K562 (cell line): Measurements from ENCODE around the gene ARID3C. TPM values are rescaled to one million over a fixed set of nuclear protein-coding genes. Genes with fewer than 3 reads are reported as not detected.

ENCODE experiments used
- CHCHD3 ChIP-seq: fragments of 250-450 bp; sonication (Bioruptor Pico); IDR thresholded peaks from 2 replicates; pipeline ENCODE4 v2.1.2; 2022; ENCODE audit warnings: mild to moderate bottlenecking
- EP400 ChIP-seq: fragments of 450-650 bp; IDR thresholded peaks from 2 replicates; pipeline ENCODE4 v1.6.1; 2017; ENCODE audit warnings: antibody characterized with exemption, mild to moderate bottlenecking, moderate library complexity
- FOS ChIP-seq: IDR thresholded peaks from 3 replicates; pipeline ENCODE4 v1.6.1; 2011; ENCODE audit not compliant: insufficient read length; ENCODE audit errors: extremely low read depth
- GTF2A2 ChIP-seq: IDR thresholded peaks from 2 replicates; pipeline ENCODE4 v1.6.1; 2016; ENCODE audit warnings: mild to moderate bottlenecking, missing genetic modification characterization, missing compliant biosample characterization
- HEY1 ChIP-seq: fragments of 250-450 bp; sonication (Bioruptor Pico); IDR thresholded peaks from 2 replicates; pipeline ENCODE4 v1.5.0; 2020; ENCODE audit warnings: mild to moderate bottlenecking, moderate library complexity, borderline replicate concordance
- HOXB6 ChIP-seq: fragments of 250-450 bp; sonication (Bioruptor Pico); IDR thresholded peaks from 2 replicates; pipeline ENCODE4 v1.5.1; 2022; ENCODE audit warnings: mild to moderate bottlenecking, borderline replicate concordance
- IFI16 ChIP-seq: fragments of 250-450 bp; sonication (Bioruptor Pico); IDR thresholded peaks from 2 replicates; pipeline ENCODE4 v2.1.2; 2022; ENCODE audit warnings: mild to moderate bottlenecking, inconsistent platforms
- KDM4B ChIP-seq, 2 experiments: fragments of 450-650 bp in 1 of 2; sonication (generic) in 1 of 2; IDR thresholded peaks; 2 replicates each; pipeline ENCODE4 v1.6.1; 2016 to 2017; ENCODE audit warnings: borderline replicate concordance in 2 of 2, antibody characterized with exemption in 1 of 2, low read depth in 1 of 2, mild to moderate bottlenecking in 1 of 2
- L3MBTL2 ChIP-seq: fragments of 450-650 bp; IDR thresholded peaks from 2 replicates; pipeline ENCODE4 v1.6.1; 2016; ENCODE audit warnings: mild to moderate bottlenecking, moderate library complexity
- MAZ ChIP-seq, 2 experiments: fragments of 450-650 bp in 1 of 2; sonication (generic) in 1 of 2; formaldehyde crosslinking; IDR thresholded peaks in 1 of 2; conservative IDR thresholded peaks in 1 of 2; 2 replicates each; pipeline versions ENCODE4 v1.4.0 to v1.5.0; 2020; ENCODE audit warnings: mild to moderate bottlenecking in 1 of 2, missing genetic modification reagents in 1 of 2
- MYBL2 ChIP-seq, 2 experiments: fragments of 450-650 bp in 1 of 2; sonication (generic) in 1 of 2; formaldehyde crosslinking in 1 of 2; IDR thresholded peaks; 2 replicates each; pipeline versions ENCODE4 v1.6.1 to v1.8.1; 2017 to 2022; ENCODE audit warnings: borderline replicate concordance in 1 of 2, inconsistent platforms in 1 of 2, low read depth in 1 of 2, mild to moderate bottlenecking in 1 of 2, missing genetic modification reagents in 1 of 2, moderate library complexity in 1 of 2
- NRF1 ChIP-seq, 2 experiments: fragments of 450-650 bp; IDR thresholded peaks in 1 of 2; conservative IDR thresholded peaks in 1 of 2; 2 replicates each; pipeline ENCODE4 v1.6.1; 2014; ENCODE audit warnings: mild to moderate bottlenecking in 2 of 2
- OTX1 ChIP-seq: fragments of 450-650 bp; formaldehyde crosslinking; IDR thresholded peaks from 2 replicates; pipeline ENCODE4 v1.4.0; 2022; ENCODE audit warnings: mild to moderate bottlenecking
- POLR2G ChIP-seq: fragments of 200-400 bp; formaldehyde crosslinking; IDR thresholded peaks from 2 replicates; pipeline ENCODE4 v1.6.1; 2017; ENCODE audit warnings: low read depth, mild to moderate bottlenecking, antibody characterized with exemption, low read length, moderate library complexity
- SNIP1 ChIP-seq: fragments of 450-650 bp; IDR thresholded peaks from 2 replicates; pipeline ENCODE4 v1.7.1; 2017; ENCODE audit warnings: low read depth, mild to moderate bottlenecking
- SUPT5H ChIP-seq: fragments of 450-650 bp; IDR thresholded peaks from 2 replicates; pipeline ENCODE4 v1.6.1; 2016
- ZBTB8A ChIP-seq: fragments of 450-650 bp; IDR thresholded peaks from 2 replicates; pipeline ENCODE4 v1.6.1; 2018; ENCODE audit warnings: mild to moderate bottlenecking, moderate library complexity; ENCODE audit not compliant: partially characterized antibody
- ZNF140 ChIP-seq: fragments of 250-450 bp; sonication (Bioruptor Pico); IDR thresholded peaks from 2 replicates; pipeline ENCODE4 v1.8.0; 2021; ENCODE audit warnings: moderate library complexity, mild to moderate bottlenecking, inconsistent platforms
- ZNF212 ChIP-seq: fragments of 450-650 bp; formaldehyde crosslinking; IDR thresholded peaks from 2 replicates; pipeline ENCODE4 v1.4.0; 2020; ENCODE audit warnings: mild to moderate bottlenecking
- ZNF282 ChIP-seq: sonication (generic); formaldehyde crosslinking; IDR thresholded peaks from 2 replicates; pipeline ENCODE4 v1.8.1; 2023; ENCODE audit warnings: missing genetic modification reagents
- ZNF3 ChIP-seq: fragments of 250-450 bp; sonication (Bioruptor Pico); IDR thresholded peaks from 2 replicates; pipeline ENCODE4 v1.5.0; 2021; ENCODE audit warnings: mild to moderate bottlenecking, moderate library complexity
- ZNF551 ChIP-seq: fragments of 250-450 bp; sonication (Bioruptor Pico); IDR thresholded peaks from 2 replicates; pipeline ENCODE4 v1.5.0; 2021; ENCODE audit warnings: mild to moderate bottlenecking, moderate library complexity
- ZNF668 ChIP-seq: fragments of 250-450 bp; sonication (Bioruptor Pico); IDR thresholded peaks from 2 replicates; pipeline ENCODE4 v1.8.0; 2022; ENCODE audit warnings: mild to moderate bottlenecking, inconsistent platforms
- ZNF699 ChIP-seq: fragments of 250-450 bp; sonication (Bioruptor Pico); IDR thresholded peaks from 2 replicates; pipeline ENCODE4 v1.8.0; 2021; ENCODE audit warnings: mild to moderate bottlenecking, moderate library complexity; ENCODE audit not compliant: insufficient replicate concordance
- ZSCAN32 ChIP-seq: fragments of 450-650 bp; formaldehyde crosslinking; IDR thresholded peaks from 2 replicates; pipeline ENCODE4 v1.4.0; 2020; ENCODE audit warnings: mild to moderate bottlenecking, moderate library complexity
- polyA plus RNA-seq, 8 experiments: library from polyadenylated mRNA; depleted of rRNA in 4 of 8; stranded (reverse) in 5 of 8; unstranded in 3 of 8; fragments of >200 nt; fragmentation: Nextera tagmentation in 2 of 8; fragmentation: Illumina TruSeq in 1 of 8; extraction: Ambion mirVana in 2 of 8; extraction: Trizol in 1 of 8; gene quantifications; 2 replicates each; pipeline versions ENCODE4 v1.2.1 to v1.2.3, GENCODE V29; 2011 to 2014; ENCODE audit warnings: inconsistent platforms in 1 of 8, missing spikeins in 1 of 8
- total RNA-seq, 7 experiments: library from RNA; depleted of rRNA in 6 of 7; stranded (reverse); fragments of >200 nt in 6 of 7; fragmentation: Illumina TruSeq in 2 of 7; extraction: Trizol in 2 of 7; gene quantifications; 2 replicates each; pipeline versions ENCODE4 v1.2.1 to v1.2.3, GENCODE V29; 2011 to 2021; ENCODE audit warnings: low replicate concordance in 1 of 7
- TF ChIP-seq, protein P1 (sequence below): sonication (generic); formaldehyde crosslinking; IDR thresholded peaks from 2 replicates; pipeline ENCODE4 v1.8.0; 2022; ENCODE audit warnings: mild to moderate bottlenecking, missing genetic modification reagents
- TF ChIP-seq, protein P2 (sequence below): fragments of 250-450 bp; sonication (Bioruptor Pico); IDR thresholded peaks from 2 replicates; pipeline ENCODE4 v1.5.0; 2020; ENCODE audit warnings: mild to moderate bottlenecking
- TF ChIP-seq, protein P3 (sequence below): fragments of 250-450 bp; sonication (Bioruptor Pico); IDR thresholded peaks from 2 replicates; pipeline ENCODE4 v1.8.0; 2021; ENCODE audit warnings: borderline replicate concordance, mild to moderate bottlenecking, moderate library complexity; ENCODE audit not compliant: poor library complexity, severe bottlenecking

Gene ARID3C
- total and polyA plus RNA-seq, 9 of the 15 experiments (the other 6 are each of a cell fraction or from before 2014, with no cell fraction given) = not detected

DNA sequence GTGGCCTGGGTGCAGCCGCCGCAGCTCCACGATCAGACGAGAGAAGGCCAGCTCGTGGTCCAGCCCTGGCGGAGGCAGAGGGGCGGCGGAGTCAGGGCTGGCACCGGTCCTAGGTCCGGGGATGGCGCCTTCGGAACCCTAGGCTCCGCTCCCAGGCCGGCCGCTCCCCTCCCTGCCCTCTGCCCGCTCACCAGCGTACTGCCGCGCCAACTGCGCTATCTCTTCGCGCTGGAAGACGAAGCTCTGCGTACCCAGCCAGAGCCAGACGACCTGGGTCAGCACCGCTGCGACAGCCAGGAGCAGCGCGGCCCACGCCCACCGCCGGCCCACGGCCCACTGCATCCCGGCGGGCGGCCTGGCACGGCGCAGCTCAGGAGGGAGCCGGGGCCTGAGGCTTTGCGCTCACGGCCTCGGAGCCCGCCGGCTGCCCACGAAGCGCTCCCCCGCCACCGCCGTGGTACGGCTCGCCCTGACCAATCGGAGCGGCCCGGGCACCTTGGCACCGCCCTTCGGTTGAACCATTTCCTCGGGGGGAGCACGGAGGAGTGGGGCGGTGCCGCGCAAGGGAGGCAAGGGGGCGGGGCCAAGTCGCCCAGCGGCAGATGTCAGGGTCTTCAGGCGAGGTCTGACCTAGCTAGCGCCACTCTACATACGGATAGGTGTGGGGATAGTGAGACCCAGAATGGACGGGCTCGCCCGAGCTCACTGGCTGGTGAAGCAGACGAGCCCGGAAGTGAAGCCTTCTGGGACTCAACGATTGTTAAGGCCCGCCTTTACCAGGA, 8.7 kb upstream of the ARID3C start, which contains the start of gene SIGMAR1 (continued):
- TF ChIP-seq HOXB6 (no peak), OTX1 (CRISPR knock-in tag) (no peak), ZBTB8A (no peak), GTF2A2 (tag) (no peak), ZNF699 (CRISPR knock-in tag) (no peak), MAZ (CRISPR knock-in tag; conservative IDR thresholded peaks at IDR 0.05 in 1 of 2, IDR thresholded peaks at IDR 0.05 in 1 of 2) (peak in 1 of 2 experiments; percentile 49; a peak in 3 of 4 replicates), CHCHD3 (CRISPR knock-in tag) (no peak), NRF1 (conservative IDR thresholded peaks at IDR 0.05 in 1 of 2, IDR thresholded peaks at IDR 0.05 in 1 of 2) (peak; percentile 42 to 63; a peak in 3 of 4 replicates), SUPT5H (0 out of 2 replicates have a peak, but pooled peaks have one; percentile 48), ZSCAN32 (CRISPR knock-in tag) (no peak), ZNF551 (CRISPR knock-in tag) (no peak), SNIP1 (peak; percentile 23; the same call in 1 of the 2 replicates), MYBL2 (IDR thresholded peaks at IDR 0.05; ENCODE audit: low read depth) (no peak), MYBL2 (CRISPR knock-in tag; IDR thresholded peaks at IDR 0.05; ENCODE audit: borderline replicate concordance) (no peak), IFI16 (CRISPR knock-in tag) (no peak), ZNF140 (CRISPR knock-in tag) (no peak), ZNF3 (CRISPR knock-in tag) (no peak), ZNF282 (CRISPR knock-in tag) (no peak), KDM4B (IDR thresholded peaks at IDR 0.05; ENCODE audit: borderline replicate concordance in 2 of 2, low read depth in 1 of 2) (no peak), HEY1 (CRISPR knock-in tag) (no peak), L3MBTL2 (peak; percentile 85), ZNF668 (CRISPR knock-in tag) (no peak), POLR2G (peak; percentile 85), EP400 (peak; percentile 12; the same call in 1 of the 2 replicates), FOS (no peak), ZNF212 (CRISPR knock-in tag) (no peak)
- TF ChIP-seq, protein P1, sequence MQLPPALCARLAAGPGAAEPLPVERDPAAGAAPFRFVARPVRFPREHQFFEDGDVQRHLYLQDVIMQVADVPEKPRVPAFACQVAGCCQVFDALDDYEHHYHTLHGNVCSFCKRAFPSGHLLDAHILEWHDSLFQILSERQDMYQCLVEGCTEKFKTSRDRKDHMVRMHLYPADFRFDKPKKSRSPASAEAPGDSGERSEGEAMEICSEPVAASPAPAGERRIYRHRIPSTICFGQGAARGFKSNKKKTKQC (CRISPR knock-in tag) = no peak
- TF ChIP-seq, protein P2, sequence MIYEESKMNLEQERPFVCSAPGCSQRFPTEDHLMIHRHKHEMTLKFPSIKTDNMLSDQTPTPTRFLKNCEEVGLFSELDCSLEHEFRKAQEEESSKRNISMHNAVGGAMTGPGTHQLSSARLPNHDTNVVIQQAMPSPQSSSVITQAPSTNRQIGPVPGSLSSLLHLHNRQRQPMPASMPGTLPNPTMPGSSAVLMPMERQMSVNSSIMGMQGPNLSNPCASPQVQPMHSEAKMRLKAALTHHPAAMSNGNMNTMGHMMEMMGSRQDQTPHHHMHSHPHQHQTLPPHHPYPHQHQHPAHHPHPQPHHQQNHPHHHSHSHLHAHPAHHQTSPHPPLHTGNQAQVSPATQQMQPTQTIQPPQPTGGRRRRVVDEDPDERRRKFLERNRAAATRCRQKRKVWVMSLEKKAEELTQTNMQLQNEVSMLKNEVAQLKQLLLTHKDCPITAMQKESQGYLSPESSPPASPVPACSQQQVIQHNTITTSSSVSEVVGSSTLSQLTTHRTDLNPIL (CRISPR knock-in tag) = no peak
- TF ChIP-seq, protein P3, sequence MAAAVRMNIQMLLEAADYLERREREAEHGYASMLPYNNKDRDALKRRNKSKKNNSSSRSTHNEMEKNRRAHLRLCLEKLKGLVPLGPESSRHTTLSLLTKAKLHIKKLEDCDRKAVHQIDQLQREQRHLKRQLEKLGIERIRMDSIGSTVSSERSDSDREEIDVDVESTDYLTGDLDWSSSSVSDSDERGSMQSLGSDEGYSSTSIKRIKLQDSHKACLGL (CRISPR knock-in tag) = no peak
